Endometrial microvascular endothelial cells (primary cell): ENCODE measurements around the gene PGPEP1. TPM values are rescaled to one million over a fixed set of nuclear protein-coding genes. Genes with fewer than 3 reads are reported as not detected.
"Not testable (repeated sequence)": the region's sequence is repeated elsewhere in the genome, so short reads cannot be mapped to it uniquely, and the experiment has no call there.

ENCODE experiments used
- in situ Hi-C: cut with HindIII; loops from 2 replicates; pipeline ENCODE4 v1.10.0; 2017; ENCODE audit warnings: low sequenced_read_pairs, low pct_unique_long_range_greater_than_20kb; ENCODE audit errors: inconsistent ontology term
- total RNA-seq: library from RNA; depleted of rRNA; stranded (reverse); fragments of >200 nt; gene quantifications from one replicate; pipeline ENCODE4 v1.2.3, GENCODE V29; 2015; ENCODE audit errors: inconsistent ontology term

PGPEP1 gene
- total RNA-seq, 1 donor from 2014 or later = 5.8 TPM

- in situ Hi-C loops = no loop called here
Observed at GRCh38 chr19:18353378-18354005, 13.1 kb downstream of the PGPEP1 start.

- in situ Hi-C loops = not testable (repeated sequence)
Observed at GRCh38 chr19:18354743-18355142, 14.3 kb downstream of the PGPEP1 start.

GRCh38 chr19:18357041-18357440 lies 16.6 kb downstream of the PGPEP1 start:
- in situ Hi-C loops = no loop called here

GRCh38 chr19:18361646-18362045 lies 21.2 kb downstream of the PGPEP1 start:
- in situ Hi-C loops = no loop called here

- in situ Hi-C loops = no loop called here
Observed at GRCh38 chr19:18362934-18363542, 22.6 kb downstream of the PGPEP1 start.

- in situ Hi-C loops = no loop called here
Observed at GRCh38 chr19:18363787-18364186, 23.4 kb downstream of the PGPEP1 start.

GRCh38 chr19:18364277-18364825 lies 24.0 kb downstream of the PGPEP1 start:
- in situ Hi-C loops = not testable (repeated sequence)

- in situ Hi-C loops = no loop called here
Observed at GRCh38 chr19:18364826-18365528, 24.6 kb downstream of the PGPEP1 start.

GRCh38 chr19:18366021-18366435 lies 25.6 kb downstream of the PGPEP1 start:
- in situ Hi-C loops = no loop called here

- in situ Hi-C loops = no loop called here
Observed at GRCh38 chr19:18368504-18369222, 28.3 kb downstream of the PGPEP1 start.

GRCh38 chr19:18373407-18373891 lies 33.1 kb downstream of the PGPEP1 start:
- in situ Hi-C loops = no loop called here

GRCh38 chr19:18373892-18374629 lies 33.7 kb downstream of the PGPEP1 start:
- in situ Hi-C loops = no loop called here

- in situ Hi-C loops = no loop called here
Observed at GRCh38 chr19:18377026-18377425, 36.6 kb downstream of the PGPEP1 start.

- in situ Hi-C loops = no loop called here
Observed at GRCh38 chr19:18379803-18380747, 39.7 kb downstream of the PGPEP1 start.

- in situ Hi-C loops = no loop called here
Observed at GRCh38 chr19:18380843-18381242, 40.4 kb downstream of the PGPEP1 start.

GRCh38 chr19:18383622-18384021 lies 43.2 kb downstream of the PGPEP1 start:
- in situ Hi-C loops = not testable (repeated sequence)

GRCh38 chr19:18384775-18385174 lies 44.4 kb downstream of the PGPEP1 start:
- in situ Hi-C loops = no loop called here

- in situ Hi-C loops = no loop called here
Observed at GRCh38 chr19:18385359-18385674, 44.9 kb downstream of the PGPEP1 start.
